GM12878 (cell line): ENCODE data around the gene RGS1. TPM values are rescaled to one million over a fixed set of nuclear protein-coding genes. Genes with fewer than 3 reads are reported as not detected.

ENCODE experiments used
- ATF2 ChIP-seq: IDR thresholded peaks from 2 replicates; pipeline ENCODE4 v1.6.1; 2012; ENCODE audit warnings: low read length, inconsistent platforms
- CBX3 ChIP-seq: fragments of 200-600 bp; sonication (generic); IDR thresholded peaks from 2 replicates; pipeline ENCODE4 v1.6.1; 2016; ENCODE audit warnings: low read depth, borderline replicate concordance
- CBX5 ChIP-seq: sonication (generic); IDR thresholded peaks from 2 replicates; pipeline ENCODE4 v1.6.1; 2016; ENCODE audit warnings: low read depth, moderate library complexity, mild to moderate bottlenecking, inconsistent platforms
- CHD1 ChIP-seq: IDR thresholded peaks from 2 replicates; pipeline ENCODE4 v1.6.1; 2012; ENCODE audit warnings: low read depth, low read length, improper control_type of control experiment
- CHD2 ChIP-seq: IDR thresholded peaks from 2 replicates; pipeline ENCODE4 v1.6.1; 2011; ENCODE audit warnings: low read depth, low read length, improper control_type of control experiment, borderline replicate concordance
- ETV6 ChIP-seq, 2 experiments: fragments of 450-650 bp in 1 of 2; IDR thresholded peaks in 1 of 2; conservative IDR thresholded peaks in 1 of 2; 2 replicates each; pipeline ENCODE4 v1.6.1; 2014; ENCODE audit warnings: antibody characterized with exemption in 1 of 2, borderline replicate concordance in 1 of 2, low read depth in 1 of 2, mild to moderate bottlenecking in 1 of 2, moderate library complexity in 1 of 2
- HDAC6 ChIP-seq: fragments of 200-600 bp; sonication (generic); IDR thresholded peaks from one replicate; pipeline ENCODE4 v1.8.0; 2017; ENCODE audit warnings: antibody characterized with exemption; ENCODE audit not compliant: unreplicated experiment
- JUND ChIP-seq: IDR thresholded peaks from 2 replicates; pipeline ENCODE4 v1.6.1; 2012; ENCODE audit warnings: low read depth, mild to moderate bottlenecking, low read length, improper control_type of control experiment, moderate library complexity
- MEF2B ChIP-seq: fragments of 450-650 bp; IDR thresholded peaks from 2 replicates; pipeline ENCODE4 v1.6.1; 2018; ENCODE audit warnings: mild to moderate bottlenecking, moderate library complexity; ENCODE audit not compliant: partially characterized antibody, poor library complexity, severe bottlenecking
- MLLT1 ChIP-seq: fragments of 450-650 bp; IDR thresholded peaks from 2 replicates; pipeline ENCODE4 v1.6.1; 2016; ENCODE audit warnings: mild to moderate bottlenecking
- MYC ChIP-seq: IDR thresholded peaks from 2 replicates; pipeline ENCODE4 v1.6.1; 2011; ENCODE audit warnings: mild to moderate bottlenecking, low read length, moderate library complexity, inconsistent platforms; ENCODE audit not compliant: insufficient read depth, insufficient replicate concordance, insufficient read length, severe bottlenecking
- NFYA ChIP-seq: IDR thresholded peaks from 2 replicates; pipeline ENCODE4 v1.6.1; 2011; ENCODE audit warnings: low read depth, mild to moderate bottlenecking, low read length, improper control_type of control experiment, borderline replicate concordance
- NR2C1 ChIP-seq: fragments of 450-650 bp; IDR thresholded peaks from 2 replicates; pipeline ENCODE4 v1.6.1; 2017; ENCODE audit warnings: antibody characterized with exemption, mild to moderate bottlenecking, moderate library complexity
- NRF1 ChIP-seq: conservative IDR thresholded peaks from 2 replicates; pipeline ENCODE4 v1.6.1; 2011; ENCODE audit warnings: mild to moderate bottlenecking, low read depth, low read length, improper control_type of control experiment
- PAX5 ChIP-seq: IDR thresholded peaks from 2 replicates; pipeline ENCODE4 v1.6.1; 2011; ENCODE audit warnings: low read depth, low read length, borderline replicate concordance
- POLR2AphosphoS5 ChIP-seq: IDR thresholded peaks from 2 replicates; pipeline ENCODE4 v1.6.1; 2011; ENCODE audit warnings: mild to moderate bottlenecking, low read length, inconsistent platforms
- RB1 ChIP-seq: fragments of 450-650 bp; formaldehyde crosslinking; IDR thresholded peaks from 2 replicates; pipeline ENCODE4 v1.6.1; 2017; ENCODE audit warnings: mild to moderate bottlenecking, borderline replicate concordance
- SKIL ChIP-seq: fragments of 450-650 bp; IDR thresholded peaks from 2 replicates; pipeline ENCODE4 v1.6.1; 2017; ENCODE audit warnings: mild to moderate bottlenecking, low read depth, inconsistent platforms; ENCODE audit not compliant: poor library complexity, severe bottlenecking
- SMARCA5 ChIP-seq: fragments of 450-650 bp; IDR thresholded peaks from 2 replicates; pipeline ENCODE4 v1.6.1; 2017; ENCODE audit warnings: mild to moderate bottlenecking
- SMC3 ChIP-seq: IDR thresholded peaks from 2 replicates; pipeline ENCODE4 v1.6.1; 2011; ENCODE audit warnings: low read length, improper control_type of control experiment, borderline replicate concordance
- SP1 ChIP-seq: IDR thresholded peaks from one replicate; pipeline ENCODE4 v1.6.1; 2011; ENCODE audit warnings: low read depth, low read length
- SPI1 ChIP-seq: IDR thresholded peaks from 2 replicates; pipeline ENCODE4 v1.6.1; 2011; ENCODE audit warnings: low read depth, mild to moderate bottlenecking, low read length, moderate library complexity, borderline replicate concordance; ENCODE audit not compliant: insufficient read depth
- SREBF2 ChIP-seq: IDR thresholded peaks from 2 replicates; pipeline ENCODE4 v1.6.1; 2012; ENCODE audit warnings: mild to moderate bottlenecking, low read length
- SRF ChIP-seq, 2 experiments: IDR thresholded peaks; 2 replicates each; pipeline ENCODE4 v1.6.1; 2011; ENCODE audit warnings: low read depth in 2 of 2, low read length in 2 of 2, mild to moderate bottlenecking in 1 of 2, moderate library complexity in 1 of 2
- ZNF384 ChIP-seq: IDR thresholded peaks from 2 replicates; pipeline ENCODE4 v1.6.1; 2012; ENCODE audit warnings: low read depth, mild to moderate bottlenecking, low read length, improper control_type of control experiment, borderline replicate concordance
- ZSCAN29 ChIP-seq: fragments of 450-650 bp; IDR thresholded peaks from 2 replicates; pipeline ENCODE4 v1.6.1; 2017; ENCODE audit warnings: mild to moderate bottlenecking, moderate library complexity
- ZZZ3 ChIP-seq: IDR thresholded peaks from 2 replicates; pipeline ENCODE4 v1.6.1; 2011; ENCODE audit warnings: low read depth; ENCODE audit not compliant: control insufficient read depth, insufficient read length
- polyA plus RNA-seq, 11 experiments: library from polyadenylated mRNA; depleted of rRNA in 4 of 11; unstranded in 6 of 11; stranded (reverse) in 5 of 11; fragments of >200 nt; fragmentation: Nextera tagmentation in 4 of 11; fragmentation: Illumina TruSeq in 1 of 11; extraction: Ambion mirVana in 4 of 11; extraction: Trizol in 1 of 11; gene quantifications; 1 replicate in 1 of 11; 2 replicates in 10 of 11; pipeline versions ENCODE4 v1.2.1 to v1.2.3, GENCODE V29; 2011 to 2016; ENCODE audit warnings: inconsistent platforms in 2 of 11, missing spikeins in 2 of 11, low read depth in 1 of 11
- total RNA-seq, 4 experiments: library from RNA; depleted of rRNA in 3 of 4; stranded (reverse); fragments of >200 nt in 3 of 4; fragmentation: Illumina TruSeq in 1 of 4; extraction: Trizol in 1 of 4; gene quantifications; 2 replicates each; pipeline versions ENCODE4 v1.2.1 to v1.2.3, GENCODE V29; 2013 to 2021

The RGS1 gene
- total and polyA plus RNA-seq, 10 of the 15 experiments (the other 5 are each of a cell fraction or from before 2014, with no cell fraction given): 20.7 to 882 (median 45.9) TPM

- TF ChIP-seq ATF2 (peak; percentile 42), NRF1 (0 out of 2 replicates have a peak, but pooled peaks have one; percentile 6), SKIL (no peak), RB1 (peak; percentile 58; the same call in 1 of the 2 replicates), MEF2B (no peak), CHD1 (peak; percentile 80; the same call in 1 of the 2 replicates), NR2C1 (no peak), SMARCA5 (peak; percentile 24; the same call in 1 of the 2 replicates), POLR2AphosphoS5 (peak; percentile 99), ZNF384 (peak; percentile 42), SPI1 (no peak), CHD2 (peak; percentile 95), ETV6 (conservative IDR thresholded peaks at IDR 0.05 in 1 of 2, IDR thresholded peaks at IDR 0.05 in 1 of 2; ENCODE audit: borderline replicate concordance in 1 of 2, low read depth in 1 of 2) (no peak; a peak in 1 of 4 replicates), JUND (no peak), SRF (IDR thresholded peaks at IDR 0.05; ENCODE audit: low read depth in 2 of 2, low read length in 2 of 2) (no peak), ZSCAN29 (peak; percentile 54; the same call in 1 of the 2 replicates), ZZZ3 (no peak), PAX5 (peak; percentile 97), SMC3 (peak; percentile 70; the same call in 1 of the 2 replicates), SREBF2 (no peak), SP1 (no peak), CBX3 (no peak), NFYA (no peak), MLLT1 (peak; percentile 87), MYC (no peak), HDAC6 (peak; percentile 65), CBX5 (no peak)
Measured at GRCh38 chr1:192580351-192580962, 4.9 kb downstream of the RGS1 start (continued).
